Fibroblast of lung (primary cell): Measurements from ENCODE around the gene CFAP77.

Experiments
- CTCF ChIP-seq, 2 donors: IDR thresholded peaks in 1 of 2; conservative IDR thresholded peaks in 1 of 2; 1 replicate in 1 of 2; 2 replicates in 1 of 2; pipeline ENCODE4 v1.5.1; 2011 to 2012; ENCODE audit warnings: low read length in 2 of 2, control low read depth in 1 of 2, inconsistent platforms in 1 of 2, low read depth in 1 of 2, mild to moderate bottlenecking in 1 of 2
- EZH2 ChIP-seq: IDR thresholded peaks from 2 replicates; pipeline ENCODE4 v1.5.1; 2012; ENCODE audit warnings: low read length, control low read depth, mild to moderate bottlenecking; ENCODE audit errors: missing control alignments

GRCh38 chr9:132498531-132499210 lies 88.7 kb downstream of the CFAP77 start:
- TF ChIP-seq CTCF (conservative IDR thresholded peaks at IDR 0.05 in 1 of 2, IDR thresholded peaks at IDR 0.05 in 1 of 2; ENCODE audit: low read depth in 1 of 2, low read length in 2 of 2) (no peak), EZH2 (no peak)
